H9 (cell line): Measurements from ENCODE around the gene PLCXD3. TPM values are rescaled to one million over a fixed set of nuclear protein-coding genes. Genes with fewer than 3 reads are reported as not detected.

Experiments used
- DNase-seq: peaks from one replicate; pipeline ENCODE4 v3.0.0-alpha.2; 2017
- H2AFZ ChIP-seq: one replicate; pipeline ENCODE4 v1.6.1; 2013; ENCODE audit warnings: mild to moderate bottlenecking, low read length, control low read depth, moderate library complexity
- H2AK5ac ChIP-seq: 2 replicates; pipeline ENCODE4 v1.6.1; 2013; ENCODE audit warnings: low read length, control low read depth, mixed read lengths; ENCODE audit not compliant: insufficient read length
- H2BK120ac ChIP-seq: one replicate; pipeline ENCODE4 v1.6.1; 2013; ENCODE audit warnings: low read depth, mild to moderate bottlenecking, low read length, control low read depth, inconsistent platforms; ENCODE audit not compliant: poor library complexity, severe bottlenecking
- H2BK12ac ChIP-seq: 2 replicates; pipeline ENCODE4 v1.6.1; 2013; ENCODE audit warnings: low read length, control low read depth, mixed read lengths, low read depth; ENCODE audit not compliant: insufficient read length
- H2BK15ac ChIP-seq: 2 replicates; pipeline ENCODE4 v1.6.1; 2013; ENCODE audit warnings: low read depth, low read length, control low read depth
- H2BK20ac ChIP-seq: one replicate; pipeline ENCODE4 v1.6.1; 2013; ENCODE audit warnings: low read depth, mild to moderate bottlenecking, low read length, control low read depth, inconsistent platforms; ENCODE audit not compliant: poor library complexity, severe bottlenecking
- H2BK5ac ChIP-seq: 2 replicates; pipeline ENCODE4 v1.6.1; 2013; ENCODE audit warnings: low read length, control low read depth, mixed read lengths; ENCODE audit not compliant: insufficient read length
- H3K14ac ChIP-seq: 2 replicates; pipeline ENCODE4 v1.6.1; 2013; ENCODE audit warnings: low read length, control low read depth; ENCODE audit not compliant: insufficient read depth
- H3K18ac ChIP-seq: 2 replicates; pipeline ENCODE4 v1.6.1; 2013; ENCODE audit warnings: low read depth, mild to moderate bottlenecking, mixed read lengths, low read length, control low read depth; ENCODE audit not compliant: insufficient read length
- H3K23ac ChIP-seq: 2 replicates; pipeline ENCODE4 v1.6.1; 2013; ENCODE audit warnings: low read length, control low read depth, mixed read lengths, low read depth; ENCODE audit not compliant: insufficient read length
- H3K23me2 ChIP-seq: 2 replicates; pipeline ENCODE4 v1.6.1; 2013; ENCODE audit warnings: low read depth, mild to moderate bottlenecking, mixed read lengths, low read length, control low read depth; ENCODE audit not compliant: insufficient read length, poor library complexity, severe bottlenecking
- H3K27ac ChIP-seq: 2 replicates; pipeline ENCODE4 v1.5.1; 2013; ENCODE audit warnings: low read length, control low read depth, mixed read lengths, low read depth; ENCODE audit not compliant: insufficient read length
- H3K27me3 ChIP-seq: 2 replicates; pipeline ENCODE4 v1.6.1; 2013; ENCODE audit warnings: low read length, control low read depth, inconsistent platforms; ENCODE audit not compliant: insufficient read depth
- H3K4ac ChIP-seq: 2 replicates; pipeline ENCODE4 v1.6.1; 2013; ENCODE audit warnings: low read depth, mild to moderate bottlenecking, control low read depth, inconsistent platforms, low read length, moderate library complexity
- H3K4me1 ChIP-seq: 2 replicates; pipeline ENCODE4 v1.6.1; 2013; ENCODE audit warnings: low read length, control low read depth, inconsistent platforms; ENCODE audit not compliant: insufficient read depth
- H3K4me2 ChIP-seq: 2 replicates; pipeline ENCODE4 v1.6.1; 2013; ENCODE audit warnings: low read length, control low read depth, mixed read lengths; ENCODE audit not compliant: insufficient read length, insufficient read depth
- H3K56ac ChIP-seq: 2 replicates; pipeline ENCODE4 v1.6.1; 2013; ENCODE audit warnings: low read depth, mild to moderate bottlenecking, mixed read lengths, low read length, control low read depth; ENCODE audit not compliant: insufficient read length
- H3K79me1 ChIP-seq: 2 replicates; pipeline ENCODE4 v1.6.1; 2013; ENCODE audit warnings: low read depth, mild to moderate bottlenecking, moderate library complexity, low read length, control low read depth, inconsistent platforms; ENCODE audit not compliant: insufficient read depth, poor library complexity, severe bottlenecking
- H3K79me2 ChIP-seq: 2 replicates; pipeline ENCODE4 v1.6.1; 2013; ENCODE audit warnings: low read length, control low read depth, inconsistent platforms; ENCODE audit not compliant: insufficient read depth
- H3K9ac ChIP-seq: 2 replicates; pipeline ENCODE4 v1.6.1; 2013; ENCODE audit warnings: low read length, control low read depth, mixed read lengths; ENCODE audit not compliant: insufficient read length; ENCODE audit errors: extremely low read depth
- H3K9me3 ChIP-seq: one replicate; pipeline ENCODE4 v1.6.1; 2013; ENCODE audit warnings: low read depth, low read length, inconsistent platforms; ENCODE audit not compliant: control insufficient read depth
- H3T11ph ChIP-seq: one replicate; pipeline ENCODE4 v1.6.1; 2013; ENCODE audit warnings: mild to moderate bottlenecking, low read length, control low read depth, inconsistent platforms
- H4K20me1 ChIP-seq: one replicate; pipeline ENCODE4 v1.6.1; 2013; ENCODE audit not compliant: control insufficient read depth, insufficient read length, insufficient read depth
- H4K5ac ChIP-seq: 2 replicates; pipeline ENCODE4 v1.6.1; 2013; ENCODE audit warnings: low read depth, mild to moderate bottlenecking, mixed read lengths, low read length, control low read depth; ENCODE audit not compliant: insufficient read length
- H4K8ac ChIP-seq: replicated peaks from 2 replicates; pipeline ENCODE4 v1.6.1; 2013; ENCODE audit warnings: low read length, control low read depth, mixed read lengths, low read depth; ENCODE audit not compliant: insufficient read length
- H4K91ac ChIP-seq: 2 replicates; pipeline ENCODE4 v1.6.1; 2013; ENCODE audit warnings: low read depth, mild to moderate bottlenecking, moderate library complexity, mixed read lengths, low read length, control low read depth; ENCODE audit not compliant: insufficient read length
- H3K27ac Mint-ChIP-seq, 3 experiments: 2 replicates in 2 of 3; 3 replicates in 1 of 3; pipeline ENCODE4 v1.8.0; 2020 to 2021; ENCODE audit warnings: mixed read lengths in 3 of 3, mild to moderate bottlenecking in 1 of 3, moderate library complexity in 1 of 3
- H3K27me3 Mint-ChIP-seq: 2 replicates; pipeline ENCODE4 v1.8.0; 2021; ENCODE audit warnings: low read depth, mild to moderate bottlenecking, moderate library complexity, mixed read lengths
- H3K36me3 Mint-ChIP-seq, 3 experiments: 2 replicates in 2 of 3; 3 replicates in 1 of 3; pipeline ENCODE4 v1.8.0; 2020 to 2021; ENCODE audit warnings: low read depth in 3 of 3, mixed read lengths in 3 of 3; ENCODE audit not compliant: insufficient read depth in 1 of 3
- H3K4me1 Mint-ChIP-seq, 2 experiments: 2 replicates each; pipeline ENCODE4 v1.8.0; 2020; ENCODE audit warnings: mixed read lengths in 2 of 2
- H3K4me3 Mint-ChIP-seq, 2 experiments: 2 replicates in 1 of 2; 3 replicates in 1 of 2; pipeline ENCODE4 v1.8.0; 2020 to 2021; ENCODE audit warnings: mild to moderate bottlenecking in 2 of 2, mixed read lengths in 2 of 2, moderate library complexity in 1 of 2
- H3K9me3 Mint-ChIP-seq, 2 experiments: 2 replicates in 1 of 2; 3 replicates in 1 of 2; pipeline ENCODE4 v1.8.0; 2020; ENCODE audit warnings: mild to moderate bottlenecking in 2 of 2, mixed read lengths in 2 of 2, moderate library complexity in 1 of 2
- WGBS: extraction: QIAGEN DNeasy Blood & Tissue Kit; methylation state at CpG from one replicate; pipeline ENCODE4 v1.1.7; 2013; ENCODE audit warnings: missing lambda C conversion rate, low lambda C conversion rate, mixed read lengths; ENCODE audit not compliant: insufficient read length; ENCODE audit errors: extremely low coverage; 5-methylcytosine and 5-hydroxymethylcytosine counted together
- total RNA-seq: library from RNA; stranded (reverse); gene quantifications from 2 replicates; pipeline ENCODE4 v1.2.1, GENCODE V29; 2021
- TF ChIP-seq, protein P1 (sequence below): fragments of 200-600 bp; sonication (generic); conservative IDR thresholded peaks from 3 replicates; pipeline ENCODE4 v1.8.0; 2021; ENCODE audit warnings: antibody characterized with exemption, mild to moderate bottlenecking

PLCXD3 gene
- total RNA-seq, 1 experiment from 2014 or later = not detected

DNA sequence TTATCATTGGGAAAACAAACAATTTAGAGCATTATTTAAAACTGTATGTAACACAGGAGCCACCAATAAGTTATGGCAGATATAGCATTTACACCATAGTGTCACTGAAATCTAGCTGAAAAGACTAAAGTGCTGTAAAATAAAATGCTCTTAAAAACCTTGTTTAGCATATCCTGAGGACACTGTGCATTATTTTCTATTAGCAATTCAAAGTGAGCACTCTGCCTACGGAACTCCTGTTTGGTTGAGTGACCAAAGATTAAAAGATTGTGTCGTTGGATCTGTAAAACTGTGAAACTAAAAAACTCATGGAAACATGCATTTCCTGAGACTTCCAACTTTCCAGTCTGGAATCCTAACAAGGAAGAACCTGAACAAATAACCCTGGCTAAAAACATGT is 201.1 kb downstream of the PLCXD3 start:
- Histone ChIP-seq H3K23me2 (no peaks in the 10 kb centered on the region), H3T11ph (no peak overlapping the region), H3K79me1 (no peaks in the 10 kb centered on the region), H3K4me1 (no peaks in the 10 kb centered on the region), H3K27ac (no peak overlapping the region), H4K20me1 (no peaks in the 10 kb centered on the region), H2BK12ac (no peak overlapping the region), H4K91ac (no peak overlapping the region), H3K79me2 (no peaks in the 10 kb centered on the region), H2AK5ac (no peak overlapping the region), H3K9me3 (no peaks in the 10 kb centered on the region), H3K4me2 (no peak overlapping the region), H3K27me3 (no peaks in the 10 kb centered on the region), H2BK5ac (no peak overlapping the region), H3K56ac (no peak overlapping the region), H3K9ac (no peak overlapping the region), H3K23ac (no peak overlapping the region), H2BK20ac (no peak overlapping the region), H4K5ac (no peak overlapping the region), H3K14ac (no peak overlapping the region), H4K8ac (no peak overlapping the region), H2BK120ac (no peak overlapping the region), H2AFZ (no peak overlapping the region), H2BK15ac (no peak overlapping the region), H3K18ac (no peak overlapping the region), H3K4ac (no peak overlapping the region)
- no peak for DNase-seq
- no peaks in the 10 kb centered on the region for H3K36me3 Mint-ChIP-seq
- H3K27ac Mint-ChIP-seq = no peak overlapping the region
- H3K4me1 Mint-ChIP-seq = no peaks in the 10 kb centered on the region
- no CpG with 5 or more reads among the region's 2 CpGs for WGBS
- H3K9me3 Mint-ChIP-seq = no peaks in the 10 kb centered on the region
- H3K27me3 Mint-ChIP-seq = no peaks in the 10 kb centered on the region
- TF ChIP-seq, protein P1, sequence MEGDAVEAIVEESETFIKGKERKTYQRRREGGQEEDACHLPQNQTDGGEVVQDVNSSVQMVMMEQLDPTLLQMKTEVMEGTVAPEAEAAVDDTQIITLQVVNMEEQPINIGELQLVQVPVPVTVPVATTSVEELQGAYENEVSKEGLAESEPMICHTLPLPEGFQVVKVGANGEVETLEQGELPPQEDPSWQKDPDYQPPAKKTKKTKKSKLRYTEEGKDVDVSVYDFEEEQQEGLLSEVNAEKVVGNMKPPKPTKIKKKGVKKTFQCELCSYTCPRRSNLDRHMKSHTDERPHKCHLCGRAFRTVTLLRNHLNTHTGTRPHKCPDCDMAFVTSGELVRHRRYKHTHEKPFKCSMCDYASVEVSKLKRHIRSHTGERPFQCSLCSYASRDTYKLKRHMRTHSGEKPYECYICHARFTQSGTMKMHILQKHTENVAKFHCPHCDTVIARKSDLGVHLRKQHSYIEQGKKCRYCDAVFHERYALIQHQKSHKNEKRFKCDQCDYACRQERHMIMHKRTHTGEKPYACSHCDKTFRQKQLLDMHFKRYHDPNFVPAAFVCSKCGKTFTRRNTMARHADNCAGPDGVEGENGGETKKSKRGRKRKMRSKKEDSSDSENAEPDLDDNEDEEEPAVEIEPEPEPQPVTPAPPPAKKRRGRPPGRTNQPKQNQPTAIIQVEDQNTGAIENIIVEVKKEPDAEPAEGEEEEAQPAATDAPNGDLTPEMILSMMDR = no peak
- H3K4me3 Mint-ChIP-seq = no peak overlapping the region
